Measurements from ENCODE around the gene FGF19.
"Not testable (repeated sequence)": the region's sequence is repeated elsewhere in the genome, so short reads cannot be mapped to it uniquely, and the experiment has no call there.

Gene FGF19

GRCh38 chr11:69698362-69698761 lies 5.5 kb downstream of the FGF19 start:
- DNase-seq (ENCODE audit: low read depth in 2 of 2), result no peak
- no peak overlapping the region for H3K4me3 ChIP-seq (replicated peaks in 1 of 2; ENCODE audit: low read depth in 2 of 2, low read length in 2 of 2)
- no peak for TF ChIP-seq CTCF (IDR thresholded peaks at IDR 0.05; ENCODE audit: low read depth, low read length)

GRCh38 chr11:69697861-69698260 lies 6.0 kb downstream of the FGF19 start:
- no peak for DNase-seq (ENCODE audit: low read depth in 2 of 2)

GRCh38 chr11:69697469-69697843 lies 6.4 kb downstream of the FGF19 start:
- no peak overlapping the region for H3K4me3 ChIP-seq (replicated peaks in 1 of 2; ENCODE audit: low read depth in 2 of 2, low read length in 2 of 2)
- DNase-seq (ENCODE audit: low read depth in 2 of 2), result no peak
- TF ChIP-seq CTCF (IDR thresholded peaks at IDR 0.05; ENCODE audit: low read depth, low read length), result no peak

More at GRCh38 chr11:69697861-69698260, 6.0 kb downstream of the FGF19 start:
- no peak for TF ChIP-seq CTCF (IDR thresholded peaks at IDR 0.05; ENCODE audit: low read depth, low read length)
- H3K4me3 ChIP-seq (replicated peaks in 1 of 2; ENCODE audit: low read depth in 2 of 2, low read length in 2 of 2), result no peak overlapping the region

GRCh38 chr11:69696749-69697468 lies 6.9 kb downstream of the FGF19 start:
- no peak overlapping the region for H3K4me3 ChIP-seq (replicated peaks in 1 of 2; ENCODE audit: low read depth in 2 of 2, low read length in 2 of 2)
- no peak for DNase-seq (ENCODE audit: low read depth in 2 of 2)
- no peak for TF ChIP-seq CTCF (IDR thresholded peaks at IDR 0.05; ENCODE audit: low read depth, low read length)

- DNase-seq (ENCODE audit: low read depth in 2 of 2); H3K4me3 ChIP-seq (replicated peaks in 1 of 2; ENCODE audit: low read depth in 2 of 2, low read length in 2 of 2): not testable (repeated sequence)
These were observed 7.8 kb downstream of the FGF19 start for GRCh38 chr11:69695995-69696394.

- no peak for DNase-seq (ENCODE audit: low read depth in 2 of 2)
- TF ChIP-seq CTCF (IDR thresholded peaks at IDR 0.05; ENCODE audit: low read depth, low read length), result no peak
- H3K4me3 ChIP-seq (replicated peaks in 1 of 2; ENCODE audit: low read depth in 2 of 2, low read length in 2 of 2), result no peak overlapping the region
These were observed 8.2 kb downstream of the FGF19 start for GRCh38 chr11:69695581-69695980.

- no peak for TF ChIP-seq CTCF (IDR thresholded peaks at IDR 0.05; ENCODE audit: low read depth, low read length)
- DNase-seq (ENCODE audit: low read depth in 2 of 2), result no peak
- no peak overlapping the region for H3K4me3 ChIP-seq (replicated peaks in 1 of 2; ENCODE audit: low read depth in 2 of 2, low read length in 2 of 2)
These were observed 9.0 kb downstream of the FGF19 start for GRCh38 chr11:69694781-69695180.

All from cardiac fibroblast (primary cell).